RWPE1 (cell line): ENCODE data around the gene TMEM62.

ENCODE experiments used
- CTCF ChIA-PET: fragments of 350-600 bp; sonication (Branson Sonifier 250); formaldehyde crosslinking; extraction: SDS; loops from one replicate; lab custom pipeline; 2021; lab: Yijun Ruan, JAX
- POLR2A ChIA-PET: fragments of 400-600 bp; formaldehyde crosslinking; extraction: SDS; loops from one replicate; lab custom pipeline; 2020; ENCODE audit warnings: antibody characterized with exemption; ENCODE audit not compliant: low non-redundant PET; lab: Yijun Ruan, JAX
- DNase-seq: peaks from one replicate; pipeline ENCODE4 v3.0.0; 2012; ENCODE audit warnings: low spot score
- H3K27ac ChIP-seq: fragments of 450-650 bp; 2 replicates; pipeline ENCODE4 v1.5.1; 2017
- TF ChIP-seq, protein P1 (sequence below): fragments of 450-650 bp; conservative IDR thresholded peaks from 2 replicates; pipeline ENCODE4 v1.5.1; 2017; ENCODE audit warnings: low read depth, mild to moderate bottlenecking

The TMEM62 gene

DNA sequence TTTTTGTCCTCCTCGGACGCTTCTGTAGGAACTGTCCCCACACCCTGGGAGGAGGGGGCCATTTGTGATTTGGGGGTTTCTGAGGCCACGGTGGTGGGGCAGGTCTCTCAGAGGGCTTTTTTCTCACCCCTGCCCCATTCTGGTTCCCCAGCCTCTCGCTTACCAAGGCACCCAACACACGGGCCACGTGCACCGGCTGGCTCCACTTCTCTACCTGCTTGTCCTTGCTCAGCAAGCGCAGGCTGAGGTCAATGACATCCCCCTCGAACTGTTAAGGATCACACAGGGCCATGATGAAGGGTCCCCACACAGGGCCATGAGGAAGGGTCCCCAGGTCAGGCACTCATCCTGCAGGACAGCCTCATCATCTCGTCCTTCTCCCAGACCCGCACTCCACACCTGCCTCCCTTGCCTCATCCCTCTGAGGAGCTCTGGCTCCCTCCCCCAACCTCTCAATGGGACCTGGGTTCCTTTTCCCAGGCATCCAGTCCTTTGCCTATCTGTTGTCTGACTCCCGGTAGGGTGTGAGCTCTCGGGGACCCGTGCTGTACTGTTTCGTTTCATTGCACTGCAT, 76.9 kb downstream of the TMEM62 start:
- no peak for DNase-seq
- TF ChIP-seq, protein P1, sequence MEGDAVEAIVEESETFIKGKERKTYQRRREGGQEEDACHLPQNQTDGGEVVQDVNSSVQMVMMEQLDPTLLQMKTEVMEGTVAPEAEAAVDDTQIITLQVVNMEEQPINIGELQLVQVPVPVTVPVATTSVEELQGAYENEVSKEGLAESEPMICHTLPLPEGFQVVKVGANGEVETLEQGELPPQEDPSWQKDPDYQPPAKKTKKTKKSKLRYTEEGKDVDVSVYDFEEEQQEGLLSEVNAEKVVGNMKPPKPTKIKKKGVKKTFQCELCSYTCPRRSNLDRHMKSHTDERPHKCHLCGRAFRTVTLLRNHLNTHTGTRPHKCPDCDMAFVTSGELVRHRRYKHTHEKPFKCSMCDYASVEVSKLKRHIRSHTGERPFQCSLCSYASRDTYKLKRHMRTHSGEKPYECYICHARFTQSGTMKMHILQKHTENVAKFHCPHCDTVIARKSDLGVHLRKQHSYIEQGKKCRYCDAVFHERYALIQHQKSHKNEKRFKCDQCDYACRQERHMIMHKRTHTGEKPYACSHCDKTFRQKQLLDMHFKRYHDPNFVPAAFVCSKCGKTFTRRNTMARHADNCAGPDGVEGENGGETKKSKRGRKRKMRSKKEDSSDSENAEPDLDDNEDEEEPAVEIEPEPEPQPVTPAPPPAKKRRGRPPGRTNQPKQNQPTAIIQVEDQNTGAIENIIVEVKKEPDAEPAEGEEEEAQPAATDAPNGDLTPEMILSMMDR, result no peak
- no peak overlapping the region for H3K27ac ChIP-seq
- ChIA-PET CTCF (interaction anchor here (0.8 kb wide), 1 partner anchor 15 kb away, joined by 3 read pairs; no protein-coding TSS in a partner anchor), POLR2A (no interaction called here)

DNA sequence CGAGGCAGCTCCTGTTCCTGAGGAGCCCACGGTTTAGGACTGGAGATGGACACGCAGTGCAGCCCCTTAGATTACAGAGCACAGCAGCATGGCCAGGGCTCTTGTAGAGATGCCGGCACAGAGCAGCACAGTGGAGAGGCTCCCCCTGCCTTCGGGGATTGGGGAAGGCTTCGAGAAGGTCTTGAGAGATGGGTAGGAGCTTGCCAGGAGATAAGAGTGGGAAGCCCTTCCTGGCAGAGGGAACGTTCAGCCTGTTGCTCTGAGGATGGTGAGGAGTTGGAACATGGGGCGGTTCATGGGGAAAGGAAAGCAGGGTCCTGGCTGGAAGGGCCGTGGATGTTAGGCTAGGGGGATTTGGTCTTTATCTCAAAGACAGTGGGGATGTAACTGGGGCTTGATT, 77.4 kb downstream of the TMEM62 start:
- TF ChIP-seq, protein P1, result no peak
- ChIA-PET CTCF (interaction anchor here (0.8 kb wide), 1 partner anchor 15 kb away, joined by 3 read pairs; no protein-coding TSS in a partner anchor), POLR2A (no interaction called here)
- DNase-seq, result no peak
- H3K27ac ChIP-seq, result no peak overlapping the region

DNA sequence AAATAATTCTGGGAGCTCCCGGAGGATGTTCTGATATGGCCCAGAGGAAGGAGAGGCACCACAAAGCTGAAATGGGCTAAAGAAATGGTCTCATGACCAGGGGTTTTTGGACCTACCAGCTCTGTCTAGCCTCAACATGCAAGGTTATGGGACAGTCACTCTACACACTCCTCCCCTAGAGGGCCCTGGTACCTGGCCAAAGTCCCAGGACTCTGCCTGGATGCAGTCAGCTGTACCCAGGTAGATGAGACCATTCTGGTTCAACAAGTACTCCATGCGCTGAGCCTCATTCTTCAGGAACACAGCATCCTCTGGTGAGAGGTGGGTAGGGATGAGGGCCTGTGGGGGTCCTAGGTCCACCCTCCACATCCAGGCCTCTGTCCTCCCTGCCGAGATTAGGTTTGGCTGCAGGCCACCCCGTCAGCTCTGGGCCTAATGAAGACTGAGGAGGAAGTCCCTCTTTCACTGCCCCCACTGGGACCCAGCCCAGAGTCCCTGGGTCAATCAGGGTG, 77.9 kb downstream of the TMEM62 start:
- CTCF ChIA-PET, result interaction anchor here (0.8 to 1.0 kb wide), 2 partner anchors 14 to 74 kb away, joined by 3 read pairs; no protein-coding TSS in a partner anchor
- POLR2A ChIA-PET, result no interaction called here
- DNase-seq, result no peak
- no peak overlapping the region for H3K27ac ChIP-seq
- TF ChIP-seq, protein P1, result no peak

DNA sequence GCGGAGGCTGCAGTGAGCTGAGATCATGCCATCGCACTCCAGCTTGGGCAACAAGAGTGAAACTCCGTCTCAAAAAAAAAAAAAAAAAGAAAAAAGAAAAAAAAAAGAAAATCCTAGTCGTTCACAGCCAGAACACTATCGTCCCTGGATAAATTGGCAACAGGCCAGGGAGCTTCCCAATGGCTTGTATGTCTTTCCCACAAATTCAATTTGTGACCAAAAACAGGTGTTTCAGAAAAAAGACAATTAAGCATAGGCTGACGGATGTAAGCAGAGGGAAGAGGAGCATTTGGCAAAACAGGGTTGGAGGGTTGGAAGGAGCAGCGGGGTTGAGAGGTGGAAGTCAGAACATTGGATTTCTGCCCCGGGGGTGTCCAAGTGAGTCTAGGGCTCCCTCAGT, 78.9 kb downstream of the TMEM62 start:
- H3K27ac ChIP-seq, result no peak overlapping the region
- POLR2A ChIA-PET, result no interaction called here
- DNase-seq, result no peak
- CTCF ChIA-PET, result interaction anchor here (0.6 to 1.2 kb wide), 3 partner anchors 8 to 41 kb away, joined by 3 to 4 read pairs (median 4); no protein-coding TSS in a partner anchor
- TF ChIP-seq, protein P1, result no peak

DNA sequence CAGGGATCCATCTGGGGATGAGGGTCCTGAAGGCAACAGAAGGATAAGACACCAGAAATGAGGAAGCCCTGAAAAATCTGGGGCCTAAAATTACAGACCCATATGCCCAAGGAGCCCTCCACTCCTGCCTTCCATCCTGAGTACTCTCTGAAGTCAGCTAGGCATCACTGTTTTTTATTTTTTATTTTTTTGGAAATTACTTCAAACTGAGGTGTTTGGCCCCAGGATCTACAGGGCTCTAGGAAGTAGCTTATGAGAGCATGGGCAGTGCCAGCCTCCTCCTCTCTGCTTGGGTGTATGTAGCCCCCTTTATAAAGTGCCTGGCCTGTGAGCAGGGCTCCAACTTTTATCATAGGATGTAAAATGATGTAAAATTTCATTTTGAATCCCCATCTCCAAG, 79.6 kb downstream of the TMEM62 start:
- H3K27ac ChIP-seq, result no peak overlapping the region
- TF ChIP-seq, protein P1, result no peak
- ChIA-PET POLR2A (no interaction called here), CTCF (interaction anchor here (1.1 to 1.2 kb wide), 2 partner anchors 9 to 13 kb away, joined by 3 to 4 read pairs; no protein-coding TSS in a partner anchor)
- no peak for DNase-seq

DNA sequence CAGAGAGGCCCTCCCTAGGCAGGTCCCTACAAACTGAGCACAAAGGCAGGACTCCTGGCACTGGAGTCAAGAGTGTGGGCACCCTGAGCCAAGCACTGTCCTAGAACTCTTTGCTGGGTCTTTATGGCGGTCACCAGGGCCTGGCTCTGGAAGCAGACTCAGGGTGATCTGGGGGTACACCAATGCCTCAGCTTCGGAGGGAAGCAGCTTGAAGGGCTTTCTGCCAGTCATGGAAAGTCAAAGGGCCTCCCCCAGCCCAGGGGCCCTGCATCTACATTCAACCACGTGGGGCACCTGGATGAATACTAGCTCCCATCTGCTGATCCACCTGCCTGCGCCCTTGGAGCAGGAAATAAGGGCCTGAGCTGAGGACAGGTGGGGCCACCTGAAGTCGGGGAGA, 80.1 kb downstream of the TMEM62 start:
- ChIA-PET POLR2A (no interaction called here), CTCF (interaction anchor here (1.1 to 1.2 kb wide), 2 partner anchors 9 to 12 kb away, joined by 3 to 4 read pairs; no protein-coding TSS in a partner anchor)
- no peak overlapping the region for H3K27ac ChIP-seq
- no peak for DNase-seq
- TF ChIP-seq, protein P1, result no peak
